ENCODE data around the gene ZNF888.

- TF ChIP-seq CTCF (IDR thresholded peaks at IDR 0.05) (no peak), POLR2A (IDR thresholded peaks at IDR 0.05) (no peak)
These were observed 758 bp upstream of the ZNF888 start for GRCh38 chr19:52923778-52924593.
